ENCODE measurements around the gene IL1RAP.

DNA sequence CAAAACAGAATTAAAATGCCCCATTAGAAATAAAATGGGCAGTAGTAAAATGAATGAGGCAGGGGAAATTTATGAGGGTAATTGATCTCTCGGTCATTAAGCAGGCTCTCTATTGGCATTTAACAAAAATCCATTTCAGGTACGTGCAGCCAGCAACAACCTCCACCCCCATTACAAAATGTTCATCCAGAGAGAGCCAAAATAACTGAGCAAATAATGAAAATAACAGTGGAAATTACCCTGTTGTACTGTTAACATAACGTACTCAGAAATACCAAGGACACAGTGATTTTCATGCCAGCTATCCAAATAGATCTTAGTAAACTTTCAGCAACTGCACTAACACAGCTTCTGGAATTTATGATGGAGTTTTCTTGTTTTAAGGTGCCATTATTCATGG is 127.7 kb downstream of the IL1RAP start:
- TF ChIP-seq, protein P1, sequence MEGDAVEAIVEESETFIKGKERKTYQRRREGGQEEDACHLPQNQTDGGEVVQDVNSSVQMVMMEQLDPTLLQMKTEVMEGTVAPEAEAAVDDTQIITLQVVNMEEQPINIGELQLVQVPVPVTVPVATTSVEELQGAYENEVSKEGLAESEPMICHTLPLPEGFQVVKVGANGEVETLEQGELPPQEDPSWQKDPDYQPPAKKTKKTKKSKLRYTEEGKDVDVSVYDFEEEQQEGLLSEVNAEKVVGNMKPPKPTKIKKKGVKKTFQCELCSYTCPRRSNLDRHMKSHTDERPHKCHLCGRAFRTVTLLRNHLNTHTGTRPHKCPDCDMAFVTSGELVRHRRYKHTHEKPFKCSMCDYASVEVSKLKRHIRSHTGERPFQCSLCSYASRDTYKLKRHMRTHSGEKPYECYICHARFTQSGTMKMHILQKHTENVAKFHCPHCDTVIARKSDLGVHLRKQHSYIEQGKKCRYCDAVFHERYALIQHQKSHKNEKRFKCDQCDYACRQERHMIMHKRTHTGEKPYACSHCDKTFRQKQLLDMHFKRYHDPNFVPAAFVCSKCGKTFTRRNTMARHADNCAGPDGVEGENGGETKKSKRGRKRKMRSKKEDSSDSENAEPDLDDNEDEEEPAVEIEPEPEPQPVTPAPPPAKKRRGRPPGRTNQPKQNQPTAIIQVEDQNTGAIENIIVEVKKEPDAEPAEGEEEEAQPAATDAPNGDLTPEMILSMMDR (conservative IDR thresholded peaks at IDR 0.05 in 1 of 2, IDR thresholded peaks at IDR 0.05 in 1 of 2; ENCODE audit: extremely low read depth in 1 of 2, insufficient read depth in 1 of 2, low read depth in 1 of 2, low read length in 2 of 2) = no peak
- no peak for TF ChIP-seq EZH2 (IDR thresholded peaks at IDR 0.05; ENCODE audit: borderline replicate concordance, low read length)

Data from mammary epithelial cell (primary cell).